Glutamatergic neuron (in vitro differentiated cells): ENCODE results near the gene STK17A. TPM values are rescaled to one million over a fixed set of nuclear protein-coding genes. Genes with fewer than 3 reads are reported as not detected.

ENCODE experiments used
- DNase-seq: peaks from one replicate; pipeline ENCODE4 v3.0.0; 2022
- H3K27ac Mint-ChIP-seq: one replicate; pipeline ENCODE4 v1.8.0; 2020; ENCODE audit warnings: mild to moderate bottlenecking, mixed read lengths, inconsistent platforms; ENCODE audit not compliant: unreplicated experiment
- H3K27me3 Mint-ChIP-seq: one replicate; pipeline ENCODE4 v1.8.0; 2020; ENCODE audit warnings: mild to moderate bottlenecking, moderate library complexity, mixed read lengths, inconsistent platforms; ENCODE audit not compliant: unreplicated experiment
- H3K36me3 Mint-ChIP-seq: one replicate; pipeline ENCODE4 v1.8.0; 2020; ENCODE audit warnings: mild to moderate bottlenecking, mixed read lengths, inconsistent platforms; ENCODE audit not compliant: unreplicated experiment
- H3K4me1 Mint-ChIP-seq: one replicate; pipeline ENCODE4 v1.8.0; 2020; ENCODE audit warnings: mild to moderate bottlenecking, low read depth, mixed read lengths, inconsistent platforms; ENCODE audit not compliant: unreplicated experiment
- H3K4me3 Mint-ChIP-seq: one replicate; pipeline ENCODE4 v1.8.0; 2020; ENCODE audit warnings: mild to moderate bottlenecking, mixed read lengths, inconsistent platforms; ENCODE audit not compliant: unreplicated experiment
- H3K9me3 Mint-ChIP-seq: one replicate; pipeline ENCODE4 v1.8.0; 2020; ENCODE audit warnings: mild to moderate bottlenecking, moderate library complexity, mixed read lengths, inconsistent platforms; ENCODE audit not compliant: unreplicated experiment
- total RNA-seq: library from RNA; stranded (reverse); fragmentation: NEBNext Ultra II Directional; extraction: Animal tissue kit (Norgen Biotek cat#: 25700); gene quantifications from one replicate; pipeline ENCODE4 v1.2.1, GENCODE V29; 2021; ENCODE audit not compliant: unreplicated experiment
- TF ChIP-seq, protein P1 (sequence below): fragments of 200-600 bp; sonication (generic); IDR thresholded peaks from one replicate; pipeline ENCODE4 v1.5.0; 2021; ENCODE audit not compliant: partially characterized antibody, unreplicated experiment

The STK17A gene
- total RNA-seq, 1 donor from 2014 or later, result 26.8 TPM

DNA sequence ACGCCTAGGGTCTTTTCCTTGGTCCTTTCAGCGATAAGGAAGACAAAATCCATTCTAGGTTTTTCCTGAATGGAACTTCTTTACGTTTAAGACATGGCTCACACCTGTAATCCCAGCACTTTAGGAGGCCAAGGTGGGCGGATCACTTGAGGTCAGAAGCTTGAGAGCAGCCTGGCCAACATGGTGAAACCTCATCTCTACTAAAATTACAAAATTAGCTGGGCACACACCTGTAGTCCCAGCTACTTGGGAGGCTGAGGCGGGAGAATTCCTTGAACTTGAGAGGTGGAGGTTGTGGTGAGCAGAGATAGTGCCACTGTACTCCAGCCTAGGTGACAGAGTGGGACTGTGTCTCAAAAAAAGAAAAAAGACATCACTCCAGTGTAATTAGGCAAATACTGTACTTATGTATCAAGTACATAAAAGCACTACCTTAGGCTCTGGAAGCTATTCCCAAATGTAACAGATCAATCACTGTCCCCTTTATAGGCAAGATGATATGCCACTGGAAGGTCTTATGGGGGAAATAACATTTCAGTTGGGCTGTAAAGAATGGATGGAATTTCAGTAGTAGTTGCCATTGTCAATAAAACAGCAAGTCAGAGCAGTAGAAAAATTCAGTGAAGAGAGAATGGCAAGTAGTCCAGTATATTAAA lies 5.7 kb downstream of the STK17A start:
- no peak for DNase-seq
- H3K27me3 Mint-ChIP-seq, result no peaks in the 10 kb centered on the region
- H3K27ac Mint-ChIP-seq, result no peak overlapping the region
- TF ChIP-seq, protein P1, sequence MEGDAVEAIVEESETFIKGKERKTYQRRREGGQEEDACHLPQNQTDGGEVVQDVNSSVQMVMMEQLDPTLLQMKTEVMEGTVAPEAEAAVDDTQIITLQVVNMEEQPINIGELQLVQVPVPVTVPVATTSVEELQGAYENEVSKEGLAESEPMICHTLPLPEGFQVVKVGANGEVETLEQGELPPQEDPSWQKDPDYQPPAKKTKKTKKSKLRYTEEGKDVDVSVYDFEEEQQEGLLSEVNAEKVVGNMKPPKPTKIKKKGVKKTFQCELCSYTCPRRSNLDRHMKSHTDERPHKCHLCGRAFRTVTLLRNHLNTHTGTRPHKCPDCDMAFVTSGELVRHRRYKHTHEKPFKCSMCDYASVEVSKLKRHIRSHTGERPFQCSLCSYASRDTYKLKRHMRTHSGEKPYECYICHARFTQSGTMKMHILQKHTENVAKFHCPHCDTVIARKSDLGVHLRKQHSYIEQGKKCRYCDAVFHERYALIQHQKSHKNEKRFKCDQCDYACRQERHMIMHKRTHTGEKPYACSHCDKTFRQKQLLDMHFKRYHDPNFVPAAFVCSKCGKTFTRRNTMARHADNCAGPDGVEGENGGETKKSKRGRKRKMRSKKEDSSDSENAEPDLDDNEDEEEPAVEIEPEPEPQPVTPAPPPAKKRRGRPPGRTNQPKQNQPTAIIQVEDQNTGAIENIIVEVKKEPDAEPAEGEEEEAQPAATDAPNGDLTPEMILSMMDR, result no peak
- no peak overlapping the region for H3K4me3 Mint-ChIP-seq
- no peaks in the 10 kb centered on the region for H3K36me3 Mint-ChIP-seq
- H3K4me1 Mint-ChIP-seq, result peaks cover 37% of the 10 kb centered on the region
- H3K9me3 Mint-ChIP-seq, result peaks cover 7% of the 10 kb centered on the region

DNA sequence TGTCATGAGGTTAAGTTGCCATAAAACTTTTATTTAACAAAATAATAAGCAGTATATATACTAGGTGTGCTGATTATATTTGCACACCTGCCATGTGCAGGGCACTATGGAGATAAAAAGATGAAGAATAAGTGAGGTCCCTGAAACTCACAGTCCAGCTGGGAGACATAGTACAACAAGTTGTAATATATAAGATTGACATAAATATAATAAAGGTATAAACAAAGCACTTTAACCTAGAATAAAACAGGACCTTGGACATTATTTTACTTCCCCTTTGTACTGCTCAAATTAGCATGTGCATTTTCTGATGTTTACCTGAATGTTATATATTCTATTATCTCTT lies 6.2 kb downstream of the STK17A start:
- Mint-ChIP-seq H3K4me3 (no peak overlapping the region), H3K27me3 (peaks cover 3% of the 10 kb centered on the region), H3K27ac (no peak overlapping the region), H3K36me3 (no peaks in the 10 kb centered on the region), H3K4me1 (peaks cover 40% of the 10 kb centered on the region), H3K9me3 (peaks cover 6% of the 10 kb centered on the region)
- TF ChIP-seq, protein P1, result no peak
- no peak for DNase-seq

- Mint-ChIP-seq H3K27me3 (peaks cover 7% of the 10 kb centered on the region), H3K36me3 (no peaks in the 10 kb centered on the region), H3K4me3 (no peak overlapping the region), H3K4me1 (peaks cover 39% of the 10 kb centered on the region), H3K9me3 (peaks cover 6% of the 10 kb centered on the region), H3K27ac (no peak overlapping the region)
- DNase-seq, result no peak
- TF ChIP-seq, protein P1, result no peak
These were observed 6.8 kb downstream of the STK17A start for GRCh38 chr7:43589728-43590127.

DNA sequence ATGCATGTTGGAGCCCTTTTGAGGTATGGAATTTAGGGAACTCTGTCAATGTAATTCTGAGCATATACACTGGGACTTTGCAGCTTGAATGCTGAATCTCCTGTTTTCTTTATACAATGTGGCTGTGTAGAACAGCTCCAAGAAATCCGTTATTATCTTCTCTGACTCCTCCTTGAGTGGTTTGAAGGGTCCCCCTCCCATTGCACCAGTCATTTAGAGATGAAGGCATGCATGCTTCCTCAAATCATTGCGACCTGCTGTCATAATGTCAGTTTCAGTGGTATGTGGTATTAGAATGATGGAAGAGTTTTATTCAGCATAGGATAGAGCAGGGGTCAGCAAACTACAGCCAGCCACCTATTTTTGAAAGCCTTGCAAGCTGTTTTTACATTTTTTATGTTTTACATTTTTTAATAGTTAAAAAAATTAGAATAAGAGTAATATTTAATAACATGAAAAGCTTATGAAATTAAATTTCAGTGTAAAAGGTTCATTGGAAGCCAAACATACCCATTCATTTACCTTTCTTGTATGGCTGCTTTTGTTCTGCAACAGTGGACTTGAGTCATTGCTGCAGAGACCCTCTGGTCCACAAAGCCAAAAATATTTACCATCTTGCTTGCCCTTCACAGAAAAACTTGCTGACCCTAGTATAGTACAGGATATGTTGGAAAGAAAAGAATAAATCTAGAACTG lies 8.1 kb downstream of the STK17A start:
- Mint-ChIP-seq H3K9me3 (peaks cover 6% of the 10 kb centered on the region), H3K27me3 (peaks cover 7% of the 10 kb centered on the region), H3K4me3 (peak overlapping the region; percentile 34), H3K27ac (no peak overlapping the region), H3K4me1 (peaks cover 38% of the 10 kb centered on the region), H3K36me3 (no peaks in the 10 kb centered on the region)
- DNase-seq, result no peak
- TF ChIP-seq, protein P1, result no peak

- DNase-seq, result no peak
- Mint-ChIP-seq H3K4me1 (peaks cover 36% of the 10 kb centered on the region), H3K4me3 (no peak overlapping the region), H3K36me3 (no peaks in the 10 kb centered on the region), H3K27ac (no peak overlapping the region), H3K27me3 (peaks cover 7% of the 10 kb centered on the region), H3K9me3 (peaks cover 6% of the 10 kb centered on the region)
- TF ChIP-seq, protein P1, result no peak
These were observed 8.8 kb downstream of the STK17A start for GRCh38 chr7:43591558-43592180.
